ENCODE measurements around the gene HSFX2.
"Not testable (repeated sequence)": the region's sequence is repeated elsewhere in the genome, so short reads cannot be mapped to it uniquely, and the experiment has no call there.

Gene HSFX2

GRCh38 chrX:149587359-149587758 lies 7.8 kb downstream of the HSFX2 start, which contains the start of gene MAGEA9B:
Gene MAGEA9B, minus strand, starts transcription at chrX:149587459. Its CDS starts 4,280 bp downstream, at chrX:149583179.
- DNase-seq (ENCODE audit: low read depth): not testable (repeated sequence)

- DNase-seq (ENCODE audit: low read depth): not testable (repeated sequence)
Observed at GRCh38 chrX:149585631-149586030, 9.5 kb downstream of the HSFX2 start.

GRCh38 chrX:149573456-149573855 lies 21.7 kb downstream of the HSFX2 start:
- not testable (repeated sequence) for DNase-seq (ENCODE audit: low read depth)

- no peak for DNase-seq (ENCODE audit: low read depth)
Observed at GRCh38 chrX:149572743-149573142, 22.4 kb downstream of the HSFX2 start.

- DNase-seq (ENCODE audit: low read depth): no peak
Observed at GRCh38 chrX:149571770-149572169, 23.3 kb downstream of the HSFX2 start.

GRCh38 chrX:149570668-149571067 lies 24.4 kb downstream of the HSFX2 start:
- no peak for DNase-seq (ENCODE audit: low read depth)

GRCh38 chrX:149569770-149570169 lies 25.3 kb downstream of the HSFX2 start:
- DNase-seq (ENCODE audit: low read depth): no peak

GRCh38 chrX:149568701-149569296 lies 26.3 kb downstream of the HSFX2 start:
- DNase-seq (ENCODE audit: low read depth): no peak

GRCh38 chrX:149567621-149568417 lies 27.3 kb downstream of the HSFX2 start:
- no peak for DNase-seq (ENCODE audit: low read depth)

- no peak for DNase-seq (ENCODE audit: low read depth)
Observed at GRCh38 chrX:149563359-149563758, 31.8 kb downstream of the HSFX2 start.

GRCh38 chrX:149555251-149555650 lies 39.9 kb downstream of the HSFX2 start:
- DNase-seq (ENCODE audit: low read depth): not testable (repeated sequence)

- not testable (repeated sequence) for DNase-seq (ENCODE audit: low read depth)
Observed at GRCh38 chrX:149551939-149552248, 43.2 kb downstream of the HSFX2 start.

- not testable (repeated sequence) for DNase-seq (ENCODE audit: low read depth)
Observed at GRCh38 chrX:149551245-149551938, 43.7 kb downstream of the HSFX2 start.

GRCh38 chrX:149550454-149550853 lies 44.7 kb downstream of the HSFX2 start:
- DNase-seq (ENCODE audit: low read depth): not testable (repeated sequence)

GRCh38 chrX:149549701-149550100 lies 45.4 kb downstream of the HSFX2 start, which contains the start of gene HSFX3:
Gene HSFX3, minus strand, starts transcription at chrX:149549924. Its CDS starts 72 bp downstream, at chrX:149549852.
- DNase-seq (ENCODE audit: low read depth): not testable (repeated sequence)

GRCh38 chrX:149547782-149548181 lies 47.3 kb downstream of the HSFX2 start:
- DNase-seq (ENCODE audit: low read depth): not testable (repeated sequence)

- DNase-seq (ENCODE audit: low read depth): not testable (repeated sequence)
Observed at GRCh38 chrX:149546962-149547361, 48.2 kb downstream of the HSFX2 start.

GRCh38 chrX:149545545-149546543 lies 49.3 kb downstream of the HSFX2 start:
- DNase-seq (ENCODE audit: low read depth): not testable (repeated sequence)
